Transverse colon (tissue), 4 donors: ENCODE measurements around the gene GSDMA. TPM values are rescaled to one million over a fixed set of nuclear protein-coding genes. Genes with fewer than 3 reads are reported as not detected.

ENCODE experiments used
- DNase-seq: peaks from one replicate; pipeline ENCODE4 v3.0.0-alpha.2; 2019
- H3K27ac ChIP-seq, 4 donors: fragments of 200-600 bp; sonication (generic); 2 replicates each; pipeline ENCODE4 v1.5.1; 2016 to 2018; ENCODE audit warnings: inconsistent platforms in 4 of 4
- H3K27me3 ChIP-seq: fragments of 200-600 bp; sonication (generic); 2 replicates; pipeline ENCODE4 v1.5.1; 2017; ENCODE audit warnings: inconsistent platforms
- H3K36me3 ChIP-seq, 4 donors: fragments of 200-600 bp; sonication (generic); 2 replicates each; pipeline ENCODE4 v1.5.1; 2017 to 2019; ENCODE audit warnings: inconsistent platforms in 4 of 4
- H3K4me1 ChIP-seq, 4 donors: fragments of 200-600 bp; sonication (generic); 2 replicates each; pipeline ENCODE4 v1.5.1; 2017 to 2020; ENCODE audit warnings: inconsistent platforms in 4 of 4
- H3K4me3 ChIP-seq, 4 donors: fragments of 200-600 bp; sonication (generic); 1 replicate in 1 of 4; 2 replicates in 3 of 4; pipeline versions ENCODE4 v1.5.1 to v1.6.1; 2017 to 2019; ENCODE audit warnings: inconsistent platforms in 4 of 4
- H3K9me3 ChIP-seq, 2 donors: fragments of 200-600 bp; sonication (generic); 2 replicates each; pipeline ENCODE4 v1.5.1; 2017 to 2019; ENCODE audit warnings: inconsistent platforms in 2 of 2
- EP300 ChIP-seq: sonication (generic); formaldehyde crosslinking; IDR thresholded peaks from one replicate; pipeline ENCODE4 v1.6.1; 2017; ENCODE audit warnings: antibody characterized with exemption, low read depth
- POLR2A ChIP-seq: fragments of 450-650 bp; IDR thresholded peaks from one replicate; pipeline ENCODE4 v1.6.1; 2016; ENCODE audit warnings: antibody characterized with exemption, mild to moderate bottlenecking, moderate library complexity
- POLR2AphosphoS5 ChIP-seq, 3 donors: sonication (generic); formaldehyde crosslinking; IDR thresholded peaks; one replicate each; pipeline ENCODE4 v1.6.1; 2016; ENCODE audit warnings: antibody characterized with exemption in 3 of 3
- WGBS, 2 donors: methylation state at CpG; one replicate each; pipeline ENCODE4 v1.1.5; 2018; ENCODE audit warnings: low coverage in 1 of 2; 5-methylcytosine and 5-hydroxymethylcytosine counted together
- in situ Hi-C, 4 donors: fragments of 200-750 bp; cut with MboI; loops; one replicate each; pipeline versions ENCODE4 v1.15.0 to v1.15.1; 2017; ENCODE audit warnings: low sequenced_read_pairs in 3 of 4, low pct_ligation_motif_present in 1 of 4, low pct_unique_long_range_greater_than_20kb in 1 of 4
- intact Hi-C: fragments of 100-400 bp; cut with DNase I; formaldehyde crosslinking; loops from one replicate; pipeline ENCODE4 v1.15.1; 2023; ENCODE audit warnings: low total_unique reads
- total RNA-seq, 4 donors: library from RNA; depleted of rRNA; stranded (reverse); fragments of >200 nt; gene quantifications; one replicate each; pipeline ENCODE4 v1.1.0, GENCODE V29; 2016
- TF ChIP-seq, protein P1 (sequence below), 5 experiments: fragments of 200-600 bp in 3 of 5; fragments of 450-650 bp in 2 of 5; sonication (generic) in 3 of 5; IDR thresholded peaks; 1 replicate in 2 of 5; 2 replicates in 3 of 5; pipeline ENCODE4 v1.5.1; 2016 to 2017; ENCODE audit warnings: antibody characterized with exemption in 5 of 5, inconsistent platforms in 3 of 5, mild to moderate bottlenecking in 2 of 5, moderate library complexity in 1 of 5

Gene GSDMA
- total RNA-seq, 4 donors from 2014 or later: 3.7 TPM; not detected in 3

GRCh38 chr17:39928858-39929645 is 33.8 kb upstream of the GSDMA start:
- Histone ChIP-seq H3K36me3 (no peaks in the 10 kb centered on the region), H3K4me1 (peaks cover 20 to 35% (median 28%) of the 10 kb centered on the region in 4 donors), H3K4me3 (no peak overlapping the region), H3K27ac (peak overlapping the region; percentile 87 to 96 (median 90)), H3K9me3 (no peaks in the 10 kb centered on the region), H3K27me3 (no peaks in the 10 kb centered on the region)
- TF ChIP-seq, protein P1, sequence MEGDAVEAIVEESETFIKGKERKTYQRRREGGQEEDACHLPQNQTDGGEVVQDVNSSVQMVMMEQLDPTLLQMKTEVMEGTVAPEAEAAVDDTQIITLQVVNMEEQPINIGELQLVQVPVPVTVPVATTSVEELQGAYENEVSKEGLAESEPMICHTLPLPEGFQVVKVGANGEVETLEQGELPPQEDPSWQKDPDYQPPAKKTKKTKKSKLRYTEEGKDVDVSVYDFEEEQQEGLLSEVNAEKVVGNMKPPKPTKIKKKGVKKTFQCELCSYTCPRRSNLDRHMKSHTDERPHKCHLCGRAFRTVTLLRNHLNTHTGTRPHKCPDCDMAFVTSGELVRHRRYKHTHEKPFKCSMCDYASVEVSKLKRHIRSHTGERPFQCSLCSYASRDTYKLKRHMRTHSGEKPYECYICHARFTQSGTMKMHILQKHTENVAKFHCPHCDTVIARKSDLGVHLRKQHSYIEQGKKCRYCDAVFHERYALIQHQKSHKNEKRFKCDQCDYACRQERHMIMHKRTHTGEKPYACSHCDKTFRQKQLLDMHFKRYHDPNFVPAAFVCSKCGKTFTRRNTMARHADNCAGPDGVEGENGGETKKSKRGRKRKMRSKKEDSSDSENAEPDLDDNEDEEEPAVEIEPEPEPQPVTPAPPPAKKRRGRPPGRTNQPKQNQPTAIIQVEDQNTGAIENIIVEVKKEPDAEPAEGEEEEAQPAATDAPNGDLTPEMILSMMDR (IDR thresholded peaks at IDR 0.05): no peak
- TF ChIP-seq POLR2A: no peak
- no peak for TF ChIP-seq EP300
- TF ChIP-seq POLR2AphosphoS5 (IDR thresholded peaks at IDR 0.05): no peak
- intact Hi-C loops (no loop called here), in situ Hi-C loops (no loop called here)
- DNase-seq: no peak
- WGBS, 2 donors: 72 to 75% methylated on average over 4 to 8 of the region's 8 CpGs

DNA sequence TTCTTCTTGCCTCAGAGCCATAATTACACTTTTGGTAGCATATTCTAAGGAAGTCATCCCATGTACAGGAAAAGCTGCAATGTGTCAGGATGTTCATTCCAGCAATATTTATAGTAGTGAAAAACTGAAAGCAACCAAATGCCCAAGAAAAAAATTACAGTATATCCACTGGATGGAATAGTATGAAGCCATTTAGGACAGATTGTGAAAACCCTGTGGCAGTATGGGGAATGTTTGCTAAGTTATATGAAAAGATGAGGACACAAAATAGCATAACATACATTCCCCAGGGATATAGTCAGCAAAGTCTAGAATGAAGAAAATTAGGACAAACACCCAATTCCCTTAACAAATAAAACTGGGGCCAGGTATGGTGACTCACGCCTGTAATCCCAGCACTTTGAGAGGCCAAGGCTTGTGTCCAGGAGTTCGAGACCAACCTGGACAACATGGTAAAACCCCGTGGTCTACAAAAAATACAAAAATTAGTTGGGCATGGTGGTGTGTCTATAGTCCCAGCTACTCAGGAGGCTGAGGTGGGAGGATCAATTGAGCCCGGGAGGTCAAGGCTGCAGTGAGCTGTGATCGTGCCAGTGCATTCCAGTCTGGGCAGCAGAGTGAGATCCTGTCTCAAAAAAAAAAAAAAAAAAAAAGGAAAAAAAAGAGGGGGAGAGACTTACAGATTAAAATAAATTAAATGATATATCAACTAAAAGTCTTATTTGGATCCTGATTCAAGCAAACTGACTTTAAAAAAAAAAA is 33.0 kb upstream of the GSDMA start:
- in situ Hi-C loops: no loop called here
- intact Hi-C loops: no loop called here
- peak overlapping the region in 3 of 4 donors; percentile 44 to 96 (median 90) for H3K27ac ChIP-seq

DNA sequence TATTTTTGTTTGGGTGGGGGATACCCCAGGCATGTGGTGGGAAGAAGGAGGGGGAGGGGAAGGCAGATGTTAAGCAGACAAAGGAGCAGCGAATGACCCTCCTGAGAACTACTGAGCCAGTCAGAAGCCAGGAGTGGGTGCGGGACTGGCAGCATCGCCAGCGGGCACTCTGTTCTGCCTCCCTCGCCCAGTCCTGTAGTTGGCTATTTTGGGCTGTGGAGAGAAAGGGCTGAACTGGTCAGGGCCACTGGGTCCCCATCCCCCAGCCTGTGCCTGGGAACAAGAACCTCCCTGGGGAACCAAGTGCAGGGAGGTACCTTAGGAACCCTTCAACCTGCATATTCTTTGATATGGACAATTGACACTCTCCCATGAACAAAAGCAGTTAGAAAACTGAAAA is 28.9 kb upstream of the GSDMA start:
- Histone ChIP-seq H3K36me3 (no peaks in the 10 kb centered on the region), H3K4me1 (peaks cover under 1 to 7% (median 1%) of the 10 kb centered on the region in 4 donors), H3K27ac (no peak overlapping the region), H3K27me3 (no peaks in the 10 kb centered on the region), H3K4me3 (no peak overlapping the region), H3K9me3 (no peaks in the 10 kb centered on the region)
- DNase-seq: no peak
- TF ChIP-seq EP300 (no peak), POLR2AphosphoS5 (IDR thresholded peaks at IDR 0.05) (no peak), POLR2A (no peak)
- TF ChIP-seq, protein P1 (IDR thresholded peaks at IDR 0.05): no peak
- in situ Hi-C loops (no loop called here), intact Hi-C loops (no loop called here)
- 87% methylated on average over 5 of the region's 5 CpGs; no CpG with 5 or more reads in 1 of the 2 donors for WGBS, 2 donors

More for the DNA sequence above, 33.0 kb upstream of the GSDMA start:
- TF ChIP-seq POLR2AphosphoS5 (IDR thresholded peaks at IDR 0.05): no peak
- no peak for TF ChIP-seq EP300
- TF ChIP-seq, protein P1 (IDR thresholded peaks at IDR 0.05): no peak
- no peak for TF ChIP-seq POLR2A
- H3K4me1 ChIP-seq: peaks cover 16 to 35% (median 27%) of the 10 kb centered on the region in 4 donors
- no peaks in the 10 kb centered on the region for H3K36me3 ChIP-seq
- no peak overlapping the region for H3K4me3 ChIP-seq
- DNase-seq: no peak
- no peaks in the 10 kb centered on the region for H3K27me3 ChIP-seq
- H3K9me3 ChIP-seq: no peaks in the 10 kb centered on the region
- WGBS, 2 donors: 89 to 100% methylated on average over 1 to 5 of the region's 5 CpGs

DNA sequence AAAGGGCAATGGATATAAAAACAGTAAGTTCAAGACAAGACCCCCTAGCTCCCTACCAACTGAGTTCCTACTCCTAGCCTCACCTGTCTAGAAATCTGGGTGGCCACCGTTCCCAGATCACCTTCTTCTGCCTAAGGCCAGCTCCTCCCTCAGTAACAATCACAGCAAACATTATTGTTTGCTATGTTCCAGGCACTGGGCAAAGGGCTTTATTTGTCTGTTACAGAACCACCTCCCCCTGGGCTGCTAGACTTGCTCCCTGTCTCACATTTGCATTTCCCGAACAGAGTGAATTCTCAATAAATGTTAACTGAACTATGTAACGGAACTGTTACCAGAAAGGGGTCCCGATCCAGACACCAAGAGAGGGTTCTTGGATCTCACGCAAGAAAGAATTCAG is 28.5 kb upstream of the GSDMA start:
- H3K4me1 ChIP-seq: peaks cover 0 to 3% (median 0%) of the 10 kb centered on the region in 4 donors
- H3K27me3 ChIP-seq: no peaks in the 10 kb centered on the region
- in situ Hi-C loops (no loop called here), intact Hi-C loops (no loop called here)
- H3K36me3 ChIP-seq: no peaks in the 10 kb centered on the region
- H3K4me3 ChIP-seq: no peak overlapping the region
- WGBS, 2 donors: 77 to 86% methylated on average over 3 to 5 of the region's 5 CpGs
- no peak for DNase-seq
- TF ChIP-seq, protein P1 (IDR thresholded peaks at IDR 0.05): no peak
- no peak for TF ChIP-seq POLR2A
- TF ChIP-seq EP300: no peak
- TF ChIP-seq POLR2AphosphoS5 (IDR thresholded peaks at IDR 0.05): no peak
- no peak overlapping the region for H3K27ac ChIP-seq
- no peaks in the 10 kb centered on the region for H3K9me3 ChIP-seq
